NCI-H82 treated with DMSO at 0.1 percent for 48 hours (cell line): ENCODE data around the gene AKAP1.

Experiments
- DNase-seq: peaks from one replicate; lab custom pipeline; 2025; ENCODE audit not compliant: unreplicated experiment; lab: John Stamatoyannopoulos, UW

The AKAP1 gene

DNA sequence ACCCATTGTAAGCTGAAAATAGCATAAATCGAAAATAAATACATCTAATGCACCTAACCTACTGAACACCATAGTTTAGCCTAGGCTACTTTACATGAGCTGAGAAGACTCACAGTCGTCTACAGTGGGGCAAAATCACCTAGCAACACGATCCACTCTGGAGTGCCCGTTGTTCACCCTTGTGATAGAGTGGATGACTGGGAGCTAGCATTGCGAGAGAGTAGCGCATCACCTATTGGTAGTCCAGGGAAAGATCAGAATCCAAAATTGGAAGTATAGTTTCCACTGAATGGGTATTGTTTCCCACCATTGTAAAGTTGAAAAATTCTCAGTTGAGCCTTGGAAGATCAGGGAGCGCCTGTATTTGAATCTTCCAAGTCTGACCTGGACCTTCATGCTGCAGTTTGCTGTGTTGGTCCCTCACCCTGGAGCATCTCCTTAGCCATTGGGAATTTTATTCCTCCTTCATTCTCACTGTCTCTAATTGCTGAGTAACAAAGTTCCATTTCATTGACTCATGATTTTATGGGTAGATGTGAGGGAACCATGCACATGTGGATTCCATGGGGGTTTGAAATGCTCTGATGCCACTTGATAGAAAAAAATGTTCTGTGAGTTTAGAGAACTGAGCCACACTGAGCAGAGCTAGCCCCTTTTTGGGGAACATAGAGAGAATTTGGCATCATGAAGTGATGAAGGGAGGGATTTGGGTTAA, 19.6 kb downstream of the AKAP1 start:
- no peak for DNase-seq

GRCh38 chr17:57105591-57105990, 20.5 kb downstream of the AKAP1 start:
- no peak for DNase-seq

DNA sequence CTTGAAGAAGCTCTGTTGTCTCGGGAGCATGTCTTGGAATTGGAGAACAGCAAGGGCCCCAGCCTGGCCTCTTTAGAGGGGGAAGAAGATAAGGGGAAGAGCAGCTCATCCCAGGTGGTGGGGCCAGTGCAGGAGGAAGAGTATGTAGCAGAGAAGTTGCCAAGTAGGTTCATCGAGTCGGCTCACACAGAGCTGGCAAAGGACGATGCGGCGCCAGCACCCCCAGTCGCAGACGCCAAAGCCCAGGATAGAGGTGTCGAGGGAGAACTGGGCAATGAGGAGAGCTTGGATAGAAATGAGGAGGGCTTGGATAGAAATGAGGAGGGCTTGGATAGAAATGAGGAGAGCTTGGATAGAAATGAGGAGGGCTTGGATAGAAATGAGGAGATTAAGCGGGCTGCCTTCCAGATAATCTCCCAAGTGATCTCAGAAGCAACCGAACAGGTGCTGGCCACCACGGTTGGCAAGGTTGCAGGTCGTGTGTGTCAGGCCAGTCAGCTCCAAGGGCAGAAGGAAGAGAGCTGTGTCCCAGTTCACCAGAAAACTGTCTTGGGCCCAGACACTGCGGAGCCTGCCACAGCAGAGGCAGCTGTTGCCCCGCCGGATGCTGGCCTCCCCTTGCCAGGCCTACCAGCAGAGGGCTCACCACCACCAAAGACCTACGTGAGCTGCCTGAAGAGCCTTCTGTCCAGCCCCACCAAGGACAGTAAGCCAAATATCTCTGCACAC, 21.2 kb downstream of the AKAP1 start:
- peak; percentile 24 for DNase-seq

DNA sequence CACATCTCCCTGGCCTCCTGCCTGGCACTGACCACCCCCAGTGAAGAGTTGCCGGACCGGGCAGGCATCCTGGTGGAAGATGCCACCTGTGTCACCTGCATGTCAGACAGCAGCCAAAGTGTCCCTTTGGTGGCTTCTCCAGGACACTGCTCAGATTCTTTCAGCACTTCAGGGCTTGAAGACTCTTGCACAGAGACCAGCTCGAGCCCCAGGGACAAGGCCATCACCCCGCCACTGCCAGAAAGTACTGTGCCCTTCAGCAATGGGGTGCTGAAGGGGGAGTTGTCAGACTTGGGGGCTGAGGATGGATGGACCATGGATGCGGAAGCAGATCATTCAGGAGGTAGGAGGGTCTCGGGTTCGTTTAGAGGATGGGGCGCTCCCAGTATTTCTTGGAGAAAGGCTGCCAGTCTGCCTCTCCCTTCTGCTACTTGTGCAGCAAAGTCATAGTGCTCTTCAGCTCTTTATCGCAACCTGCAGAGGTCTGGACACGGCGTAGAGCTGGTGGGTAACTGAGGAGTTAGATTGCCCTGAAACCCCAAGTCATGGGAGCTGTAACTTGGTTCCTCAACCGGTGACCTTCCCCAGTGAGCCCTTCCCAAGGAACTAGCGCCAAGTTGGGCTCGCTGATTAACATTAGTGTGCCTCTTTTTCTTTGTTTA, 21.9 kb downstream of the AKAP1 start:
- no peak for DNase-seq

GRCh38 chr17:57107498-57108101, 22.6 kb downstream of the AKAP1 start:
- DNase-seq, result no peak

GRCh38 chr17:57108671-57109392, 23.8 kb downstream of the AKAP1 start:
- no peak for DNase-seq

- no peak for DNase-seq
Measured at GRCh38 chr17:57109393-57110151, 24.5 kb downstream of the AKAP1 start.

DNA sequence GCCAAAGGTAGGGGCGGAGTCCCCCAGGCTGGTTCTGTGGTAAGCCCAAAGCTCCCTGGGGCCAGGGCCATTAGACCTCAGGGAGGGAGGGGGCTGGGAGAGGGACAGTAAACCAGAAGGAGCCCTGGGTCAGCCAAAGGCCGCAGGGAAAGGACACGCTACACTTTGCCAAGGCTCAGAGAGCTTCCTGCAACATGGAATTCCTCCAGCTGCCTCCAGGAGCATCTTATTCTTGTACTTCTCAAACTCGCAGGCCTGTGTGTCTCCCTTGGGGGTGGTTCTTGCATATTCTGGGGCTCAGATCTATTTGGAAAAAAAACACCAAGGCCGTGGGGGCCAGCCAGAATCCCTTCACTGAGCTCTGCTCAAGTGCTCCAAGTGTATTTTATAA, 25.1 kb downstream of the AKAP1 start:
- DNase-seq, result no peak

GRCh38 chr17:57110579-57111325, 25.7 kb downstream of the AKAP1 start:
- no peak for DNase-seq

DNA sequence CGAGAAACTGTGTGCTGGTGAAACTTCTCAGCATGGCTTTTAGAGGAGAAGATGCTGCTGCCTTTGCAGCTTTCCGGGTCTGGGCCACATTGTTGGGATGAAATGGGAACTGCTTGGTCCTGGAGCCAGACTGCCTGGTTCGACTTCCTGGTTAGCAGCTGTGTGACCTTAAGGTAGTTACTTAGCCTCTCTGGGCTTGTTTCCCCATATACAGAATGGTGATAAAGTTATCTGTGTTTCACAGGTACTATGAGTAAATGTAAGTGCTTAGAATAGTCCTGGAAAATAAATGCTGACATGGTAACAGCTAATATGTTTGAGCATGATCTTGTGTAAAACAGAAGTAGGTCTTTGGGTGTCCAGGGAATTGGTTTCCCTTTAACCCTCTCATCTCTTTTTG, 26.3 kb downstream of the AKAP1 start:
- DNase-seq, result no peak

- DNase-seq, result no peak
Measured at GRCh38 chr17:57113011-57113410, 28.0 kb downstream of the AKAP1 start.

DNA sequence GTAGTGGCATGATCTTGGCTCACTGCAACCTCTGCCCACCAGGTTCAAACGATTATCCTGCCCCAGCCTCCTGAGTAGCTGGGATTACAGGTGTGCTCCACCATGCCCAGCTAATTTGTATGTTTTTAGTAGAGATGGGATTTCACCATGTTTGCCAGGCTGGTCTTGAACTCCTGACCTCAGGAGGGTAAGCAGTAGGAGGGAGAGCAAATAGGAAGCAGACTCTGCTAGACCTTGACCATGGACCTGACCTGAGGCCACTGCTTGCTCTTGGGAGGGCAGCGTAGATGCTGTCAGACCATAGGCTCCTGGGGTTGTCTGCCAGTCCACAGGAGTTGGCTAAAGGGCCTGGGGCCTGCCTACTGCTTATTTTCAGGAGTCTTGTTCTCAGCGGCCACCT, 28.6 kb downstream of the AKAP1 start:
- DNase-seq, result no peak

DNA sequence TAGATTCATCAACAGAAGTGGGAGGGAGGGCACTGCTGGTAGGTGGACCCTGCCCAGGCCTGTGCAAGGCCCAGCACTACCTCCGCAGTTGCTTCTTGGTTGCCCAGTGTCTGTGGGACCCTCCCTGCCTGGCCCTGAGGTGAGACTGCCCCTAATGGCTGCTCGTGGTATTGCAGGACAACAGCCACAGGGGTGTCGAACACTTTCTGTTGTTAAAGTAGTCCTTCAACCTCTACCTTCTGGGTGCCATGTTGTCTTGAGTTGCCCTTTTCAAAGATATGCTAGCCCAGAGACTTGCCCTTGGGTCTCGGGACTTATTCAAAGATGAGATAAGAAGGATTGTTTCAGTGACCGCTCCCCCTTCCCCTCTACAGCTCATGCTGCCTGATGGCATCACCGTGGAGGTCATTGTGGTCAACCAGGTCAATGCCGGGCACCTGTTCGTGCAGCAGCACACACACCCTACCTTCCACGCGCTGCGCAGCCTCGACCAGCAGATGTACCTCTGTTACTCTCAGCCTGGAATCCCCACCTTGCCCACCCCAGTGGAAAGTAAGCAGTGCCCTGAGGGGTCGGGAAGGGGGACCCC, 29.1 kb downstream of the AKAP1 start:
- DNase-seq, result no peak

- no peak for DNase-seq
Measured at GRCh38 chr17:57115377-57115776, 30.3 kb downstream of the AKAP1 start.

DNA sequence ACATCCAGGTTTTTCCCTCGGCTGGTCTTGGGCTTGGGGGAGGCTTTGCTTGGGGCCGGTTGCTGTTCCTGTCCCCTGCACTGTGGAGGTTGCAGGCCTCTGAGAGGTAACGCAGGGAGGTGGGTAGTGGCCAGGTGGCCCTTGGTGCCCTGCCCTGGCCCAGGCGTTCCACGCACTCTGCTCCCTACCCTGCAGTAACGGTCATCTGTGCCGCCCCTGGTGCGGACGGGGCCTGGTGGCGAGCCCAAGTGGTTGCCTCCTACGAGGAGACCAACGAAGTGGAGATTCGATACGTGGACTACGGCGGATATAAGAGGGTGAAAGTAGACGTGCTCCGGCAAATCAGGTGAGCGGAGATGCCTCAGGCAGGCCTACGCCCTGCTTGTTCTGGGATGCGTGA, 30.9 kb downstream of the AKAP1 start:
- no peak for DNase-seq

DNA sequence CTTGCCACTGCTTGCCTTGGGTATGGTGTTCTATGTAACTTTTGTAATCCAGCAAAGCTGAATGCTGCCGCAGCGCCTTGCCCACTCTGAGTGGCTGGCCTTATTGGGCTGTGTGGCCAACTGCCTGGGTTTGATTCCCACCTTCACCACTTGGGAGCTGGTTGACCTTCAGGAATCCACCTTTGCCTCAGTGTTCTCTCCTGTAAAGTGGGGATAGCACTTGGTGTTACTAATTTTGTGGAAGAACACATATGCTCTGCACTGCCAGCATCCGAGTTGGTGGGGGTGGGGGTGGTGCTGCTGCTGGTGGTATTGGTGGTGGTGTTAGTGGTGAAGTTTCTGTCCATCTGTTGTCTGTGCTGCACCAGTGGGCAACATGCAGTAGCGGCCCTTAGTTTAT, 32.8 kb downstream of the AKAP1 start:
- DNase-seq, result no peak

DNA sequence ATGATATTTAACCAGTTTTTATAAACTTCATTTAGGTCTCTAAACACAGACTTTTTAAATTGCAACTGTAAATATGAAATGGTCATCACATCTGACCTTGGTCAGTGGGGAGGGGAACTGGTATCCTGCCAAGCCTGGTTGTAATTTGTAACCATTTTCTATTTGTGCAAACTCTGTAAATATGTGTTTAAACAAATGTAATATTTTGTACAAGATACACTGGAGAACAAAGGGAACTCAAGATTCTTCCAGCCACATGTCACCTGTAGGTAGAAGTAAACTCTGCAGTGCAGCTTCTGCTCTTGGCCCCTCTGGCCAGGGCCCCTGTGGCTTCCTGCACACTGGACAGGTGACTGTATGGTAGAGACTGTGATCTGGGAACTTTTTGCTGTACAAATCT, 35.8 kb downstream of the AKAP1 start:
- no peak for DNase-seq

GRCh38 chr17:57121308-57122042, 36.4 kb downstream of the AKAP1 start:
- peak; percentile 10 for DNase-seq

- DNase-seq, result no peak
Measured at GRCh38 chr17:57124053-57124452, 39.0 kb downstream of the AKAP1 start.
